Erythroblast (primary cell): Measurements from ENCODE around the gene ADIPOR2.

Experiments
- GATA1 ChIP-seq: IDR thresholded peaks from 2 replicates; pipeline ENCODE4 v1.6.1; 2011; ENCODE audit warnings: low read depth, mild to moderate bottlenecking, control low read depth, low read length, moderate library complexity
- POLR2A ChIP-seq: IDR thresholded peaks from 2 replicates; pipeline ENCODE4 v1.6.1; 2011; ENCODE audit warnings: mild to moderate bottlenecking, low read length

DNA sequence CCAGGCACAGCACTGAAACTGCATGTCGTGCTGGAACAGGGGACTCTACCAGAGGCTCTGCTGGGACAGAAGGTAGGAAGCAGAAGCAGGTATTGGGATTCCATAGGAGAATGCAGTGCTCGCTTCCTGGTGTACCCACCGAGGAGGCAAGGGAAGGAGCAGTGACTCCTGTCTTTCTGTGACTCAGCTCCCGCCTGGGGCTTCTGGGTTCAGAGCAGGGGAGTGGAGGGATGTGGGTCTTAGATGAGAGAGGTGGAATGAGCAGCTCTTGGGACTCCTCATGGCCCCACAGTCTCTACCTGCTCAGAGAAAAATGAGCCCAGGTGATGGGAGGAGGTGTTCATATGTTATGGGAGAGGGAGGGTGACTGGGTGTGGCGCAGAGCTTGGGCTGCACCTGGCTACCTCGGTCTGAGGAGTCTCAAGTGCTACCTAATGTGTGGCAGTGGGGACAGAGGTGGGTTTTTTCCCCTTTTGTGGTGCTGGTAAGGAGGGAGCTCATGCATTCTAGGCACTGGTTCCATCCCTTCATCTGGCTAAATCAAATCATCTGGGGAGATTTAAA lies 35.6 kb upstream of the ADIPOR2 start:
- TF ChIP-seq POLR2A (no peak), GATA1 (no peak)
